ENCODE data around the gene DECR2.
"Not testable (repeated sequence)": the region's sequence is repeated elsewhere in the genome, so short reads cannot be mapped to it uniquely, and the experiment has no call there.

Gene DECR2

GRCh38 chr16:379961-380761 lies 21.5 kb upstream of the DECR2 start:
- no peak for DNase-seq

GRCh38 chr16:380762-381011 lies 21.0 kb upstream of the DECR2 start:
- DNase-seq, result no peak

GRCh38 chr16:381012-381788 lies 20.5 kb upstream of the DECR2 start:
- DNase-seq, result no peak

- no peak for DNase-seq
Measured at GRCh38 chr16:381789-382717, 19.6 kb upstream of the DECR2 start, which contains the start of gene PGAP6. TSS of gene PGAP6 (minus strand) at chr16:381978. CDS start at chr16:381821, 157 bp downstream.

GRCh38 chr16:383326-384051 lies 18.2 kb upstream of the DECR2 start:
- DNase-seq, result no peak

GRCh38 chr16:386641-387156 lies 15.0 kb upstream of the DECR2 start:
- no peak for DNase-seq

- not testable (repeated sequence) for DNase-seq
Measured at GRCh38 chr16:387761-388666, 13.7 kb upstream of the DECR2 start.

- no peak for DNase-seq
Measured at GRCh38 chr16:389352-389751, 12.3 kb upstream of the DECR2 start.

GRCh38 chr16:391885-392335 lies 9.8 kb upstream of the DECR2 start:
- peak; percentile 20 for DNase-seq

GRCh38 chr16:392450-393030 lies 9.1 kb upstream of the DECR2 start:
- DNase-seq, result no peak

GRCh38 chr16:396199-396598 lies 5.5 kb upstream of the DECR2 start:
- DNase-seq, result peak; percentile 29

- DNase-seq, result peak; percentile 64
Measured at GRCh38 chr16:396605-397004, 5.1 kb upstream of the DECR2 start.

GRCh38 chr16:397135-397661 lies 4.5 kb upstream of the DECR2 start, which contains the start of gene NME4:
TSS of gene NME4 (plus strand) at chr16:397199. CDS start at chr16:397223, 24 bp downstream.
- DNase-seq, result no peak

GRCh38 chr16:397736-398332 lies 3.9 kb upstream of the DECR2 start:
- DNase-seq, result no peak

GRCh38 chr16:398561-399339 lies 2.9 kb upstream of the DECR2 start:
- no peak for DNase-seq

GRCh38 chr16:399340-400019 lies 2.2 kb upstream of the DECR2 start:
- DNase-seq, result no peak

- no peak for DNase-seq
Measured at GRCh38 chr16:400061-400591, 1.6 kb upstream of the DECR2 start.

GRCh38 chr16:404971-405486 lies 3.3 kb downstream of the DECR2 start:
- DNase-seq, result no peak

Measured in DMS79 treated with DMSO at 0.1 percent for 48 hours (cell line).